ENCODE data around the gene MYEF2.

MYEF2 gene

DNA sequence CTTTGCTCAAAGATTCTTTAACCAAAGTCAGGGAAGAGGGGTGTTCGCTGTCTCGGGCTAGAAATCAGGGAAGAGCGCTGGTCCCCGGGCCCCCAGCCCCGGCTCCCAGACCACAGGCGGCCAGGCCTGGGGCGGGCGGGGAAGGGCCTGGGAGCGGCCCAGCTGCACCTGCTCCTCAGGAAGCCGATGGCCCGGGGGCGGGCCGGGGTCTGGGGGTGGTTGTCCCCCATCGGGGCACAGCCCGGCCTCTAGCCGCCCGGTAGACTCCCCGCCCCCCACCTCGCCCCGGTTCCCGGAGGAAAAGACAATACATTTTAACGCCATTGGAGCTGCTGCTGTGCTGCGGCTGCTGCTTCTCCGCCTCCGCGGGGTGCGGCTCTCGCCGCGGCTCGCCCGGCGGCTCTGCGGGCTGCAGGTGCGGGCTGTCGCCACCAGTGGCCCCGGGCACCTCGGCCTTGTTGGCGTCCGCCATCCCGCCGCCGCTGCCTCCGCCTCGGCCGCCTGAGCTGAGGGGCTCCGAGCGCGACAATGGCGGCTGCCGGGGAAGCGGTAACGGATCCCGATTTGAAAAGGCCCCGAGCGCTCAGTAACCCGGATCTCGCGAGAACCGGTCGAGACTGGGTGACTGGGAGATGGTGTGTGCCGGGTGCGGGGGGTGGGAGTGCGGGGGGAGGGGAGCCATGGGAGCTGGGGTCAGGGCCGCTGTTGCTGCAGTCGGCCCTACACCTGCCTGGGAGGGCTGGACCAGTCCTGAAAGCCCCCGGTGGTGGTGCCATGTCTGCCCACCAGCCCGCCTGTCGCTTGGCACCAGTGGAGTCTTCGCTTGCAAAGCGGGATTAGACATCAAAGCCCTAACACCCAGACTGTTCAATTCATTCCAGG is at the start of gene MYEF2:
MYEF2 (minus strand) TSS at position 530 of the 882 bp plus-strand sequence; CDS start at position 472, 58 bp downstream.
- peak; percentile 21 for DNase-seq

DNA sequence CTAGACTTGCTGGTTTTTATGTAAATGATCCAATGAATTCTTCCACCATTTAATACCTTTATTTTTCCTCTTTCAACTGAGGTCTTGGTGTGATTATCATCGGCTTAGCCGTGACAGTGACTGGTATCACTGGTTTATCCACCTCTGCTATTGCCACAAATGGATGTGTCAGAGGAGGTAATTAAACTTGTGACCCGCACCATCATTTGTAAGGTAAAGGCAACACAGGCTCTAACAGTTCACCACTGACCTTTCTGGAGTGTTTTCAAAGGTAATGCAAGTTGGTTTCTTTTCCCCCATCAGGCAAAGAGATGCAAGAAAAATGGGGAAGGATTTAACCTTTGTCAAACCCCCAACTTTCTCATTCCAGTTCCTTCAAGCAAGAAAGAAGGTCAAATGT is 47.7 kb upstream of the MYEF2 start:
- no peak for DNase-seq

DNA sequence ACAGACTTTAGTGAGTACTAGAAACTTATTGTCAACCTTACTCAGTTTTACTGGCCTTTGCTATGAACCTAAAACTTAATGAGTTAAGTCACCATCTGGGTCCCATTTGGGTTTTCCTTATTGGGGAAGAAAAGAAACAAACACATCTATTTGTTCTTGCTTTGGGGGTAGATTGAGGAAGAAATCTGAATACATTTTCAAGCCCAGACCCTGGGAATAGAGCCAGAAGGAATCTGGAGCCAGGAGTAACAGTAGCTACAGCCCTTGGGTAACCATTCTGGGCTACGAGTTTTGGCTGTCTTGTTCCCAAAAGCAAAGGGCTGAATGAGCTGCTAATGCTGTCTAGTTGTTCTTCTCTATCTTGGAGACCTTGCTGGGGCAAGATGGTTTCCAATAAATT is 44.5 kb upstream of the MYEF2 start:
- DNase-seq, result no peak

DNA sequence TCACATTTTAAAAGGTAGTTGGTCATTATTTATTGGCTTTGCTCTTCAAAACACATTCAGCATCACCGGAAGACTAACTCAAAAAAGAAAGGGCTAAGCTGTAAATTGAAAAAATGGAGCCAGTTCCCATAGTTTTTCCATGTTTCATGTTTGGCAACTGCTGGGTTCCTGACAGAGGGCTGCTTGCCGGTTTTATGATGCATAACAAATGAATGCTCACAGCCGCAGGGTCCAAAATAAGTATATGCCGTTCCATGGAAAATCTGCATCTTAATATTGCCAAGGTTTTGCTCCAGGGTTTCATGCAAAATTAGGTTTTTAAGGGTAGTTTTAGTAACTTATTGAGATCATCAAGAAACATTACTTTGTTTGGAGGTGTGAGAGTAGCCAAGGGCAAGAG is 43.8 kb upstream of the MYEF2 start:
- no peak for DNase-seq

- no peak for DNase-seq
These were observed 43.2 kb upstream of the MYEF2 start for GRCh38 chr15:48221261-48221660.

GRCh38 chr15:48205981-48206380 is 27.9 kb upstream of the MYEF2 start, which contains the start of gene SLC12A1:
SLC12A1 (plus strand) TSS chr15:48206302; CDS start chr15:48207720, 1,418 bp downstream.
- no peak for DNase-seq

GRCh38 chr15:48202068-48202467 is 24.0 kb upstream of the MYEF2 start:
- no peak for DNase-seq

- DNase-seq, result no peak
These were observed 13.6 kb upstream of the MYEF2 start, which contains the start of gene CTXN2 for GRCh38 chr15:48191574-48192225. CTXN2 (plus strand) TSS chr15:48191665; CDS start chr15:48201301, 9,636 bp downstream.

DNA sequence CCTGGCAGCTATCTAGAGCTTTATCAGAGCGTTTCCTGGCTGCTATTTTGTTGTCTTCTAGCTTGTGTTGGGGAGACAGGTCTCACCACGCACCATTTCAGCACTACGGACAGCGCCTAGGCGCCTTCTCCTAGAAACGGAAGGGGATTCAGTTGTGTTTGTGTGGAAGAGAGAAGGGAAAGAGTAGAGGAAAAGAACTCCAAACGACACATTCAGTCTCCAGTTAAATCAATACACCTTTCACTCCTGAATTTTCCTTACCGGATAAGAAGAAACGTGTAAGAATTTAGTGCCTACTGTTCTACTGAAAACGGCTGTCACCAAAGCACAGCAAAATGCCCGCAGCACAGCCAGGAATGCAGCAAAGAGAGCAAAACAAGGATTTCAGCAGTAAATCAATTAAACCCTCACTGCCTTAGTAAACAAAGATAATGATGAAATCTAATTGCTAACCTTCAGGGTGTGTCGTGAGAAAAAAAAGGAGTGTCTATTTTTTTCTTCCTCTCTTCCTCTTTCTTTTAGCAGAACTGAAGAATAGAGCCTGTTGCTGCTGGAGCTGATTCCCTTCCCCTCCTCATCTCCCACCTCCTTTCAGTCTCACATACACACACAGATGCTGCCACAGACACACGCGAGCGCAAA is 13.0 kb upstream of the MYEF2 start:
- no peak for DNase-seq

- DNase-seq, result no peak
These were observed 8.2 kb upstream of the MYEF2 start for GRCh38 chr15:48186271-48186670.

DNA sequence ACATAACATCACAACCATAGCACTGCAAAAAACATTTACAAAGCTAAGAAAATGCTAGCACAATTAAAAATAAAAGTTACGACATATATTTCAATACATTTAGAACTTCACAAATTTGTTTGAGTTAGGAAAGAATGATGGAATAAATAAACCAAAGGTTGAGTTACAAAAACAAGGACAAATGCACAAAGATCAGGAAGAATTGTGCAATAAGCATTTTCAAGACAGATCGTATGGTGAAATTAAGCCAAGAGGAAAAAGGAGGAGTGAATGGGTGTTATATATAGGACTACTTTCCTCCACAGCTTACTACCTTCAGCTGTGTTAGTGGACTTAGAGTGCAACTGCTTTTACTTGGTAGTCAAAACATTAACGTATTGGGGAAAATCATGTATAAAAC is 7.4 kb upstream of the MYEF2 start:
- no peak for DNase-seq

DNA sequence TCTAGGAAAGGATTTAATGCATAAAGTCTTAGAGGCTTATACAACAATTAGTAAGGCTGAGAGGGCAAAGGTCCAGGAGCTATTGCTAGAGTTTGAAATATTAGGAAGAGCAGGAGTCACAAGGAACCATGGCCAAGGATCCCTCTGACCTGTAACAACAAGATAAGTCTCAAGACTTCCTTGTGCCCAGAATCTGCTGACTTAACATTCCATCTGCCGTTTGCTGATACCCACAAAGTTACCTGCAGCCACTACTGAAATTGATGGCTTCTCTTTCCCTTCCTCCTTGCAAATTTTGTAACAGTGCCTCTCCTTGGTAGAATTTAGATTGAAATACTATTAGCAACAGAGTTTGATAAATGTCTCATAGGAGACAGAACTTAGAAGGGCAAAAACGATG is 4.7 kb upstream of the MYEF2 start:
- no peak for DNase-seq

DNA sequence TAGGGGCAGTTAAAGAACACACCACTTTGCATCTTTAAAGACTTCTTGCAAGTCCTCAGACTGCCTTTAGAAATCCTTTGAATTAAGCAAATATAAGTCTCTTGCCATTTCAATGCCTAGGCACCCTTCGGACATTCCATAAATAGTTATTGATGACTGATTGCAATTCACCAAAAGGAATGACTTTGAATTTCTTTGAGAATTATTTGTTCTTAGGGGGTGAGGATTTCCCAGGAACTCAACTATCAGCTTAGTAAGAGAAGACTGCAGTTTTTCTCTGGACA is 495 bp upstream of the MYEF2 start:
- peak; percentile 21 for DNase-seq

GRCh38 chr15:48177383-48177765 is 721 bp downstream of the MYEF2 start:
- peak; percentile 3 for DNase-seq

GRCh38 chr15:48176957-48177356 is 1.1 kb downstream of the MYEF2 start:
- DNase-seq, result no peak

- DNase-seq, result no peak
These were observed 2.0 kb downstream of the MYEF2 start for GRCh38 chr15:48176112-48176511.

GRCh38 chr15:48175126-48175525 is 3.0 kb downstream of the MYEF2 start:
- DNase-seq, result no peak

- no peak for DNase-seq
These were observed 7.1 kb downstream of the MYEF2 start for GRCh38 chr15:48170981-48171380.

- DNase-seq, result no peak
These were observed 9.5 kb downstream of the MYEF2 start for GRCh38 chr15:48168616-48169015.

DNA sequence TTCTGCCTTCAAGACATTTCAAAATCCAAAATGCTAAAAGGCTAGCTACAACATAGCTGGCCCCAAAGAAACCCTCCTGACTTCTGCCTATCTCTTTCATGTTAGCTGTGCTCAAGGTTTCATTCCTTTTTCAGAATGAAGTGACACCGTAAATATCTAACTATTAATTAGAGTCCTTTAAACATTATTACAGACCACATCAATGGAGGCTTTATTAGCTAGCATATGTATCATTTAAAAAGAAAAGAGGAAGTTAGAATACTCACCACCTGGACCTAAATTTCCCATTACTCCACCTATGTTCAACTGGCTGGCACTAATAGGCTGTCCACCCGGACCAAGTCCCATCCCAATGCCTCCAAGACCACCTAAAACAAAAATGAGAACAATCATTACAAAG is 24.6 kb downstream of the MYEF2 start:
- no peak for DNase-seq

- DNase-seq, result no peak
These were observed 28.2 kb downstream of the MYEF2 start for GRCh38 chr15:48149858-48150257.

GRCh38 chr15:48147358-48147757 is 30.7 kb downstream of the MYEF2 start:
- DNase-seq, result no peak

DNA sequence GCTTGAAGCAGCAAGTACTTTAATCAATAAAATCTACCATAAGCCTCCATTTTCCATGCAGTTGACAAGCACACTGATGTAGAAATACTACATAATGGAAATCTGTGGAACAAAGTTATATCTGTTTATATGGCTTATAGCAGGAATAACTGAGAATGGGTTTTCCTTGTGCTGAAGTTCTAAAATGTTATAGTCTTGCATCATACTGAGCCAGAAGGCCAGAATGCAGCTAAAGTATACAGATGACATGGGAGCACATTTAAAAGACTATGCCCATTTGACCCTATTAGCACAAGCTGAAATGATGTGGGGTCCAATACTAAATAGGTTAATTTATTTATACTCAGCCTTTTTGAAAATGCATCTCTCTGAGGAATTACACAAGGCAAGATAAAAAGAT is 32.2 kb downstream of the MYEF2 start:
- DNase-seq, result no peak

- DNase-seq, result no peak
These were observed 33.2 kb downstream of the MYEF2 start for GRCh38 chr15:48144889-48145288.

All from NCI-H1417 treated with DMSO at 0.1 percent for 48 hours (cell line).